GM21786 (cell line): Measurements from ENCODE around the gene SH3TC2.
"Not testable (repeated sequence)": the region's sequence is repeated elsewhere in the genome, so short reads cannot be mapped to it uniquely, and the experiment has no call there.

Experiments used
- ATAC-seq: cut with Tn5 transposase; IDR thresholded peaks from one replicate; pipeline ENCODE4 v1.9.1; 2021; ENCODE audit not compliant: unreplicated experiment

Gene SH3TC2

DNA sequence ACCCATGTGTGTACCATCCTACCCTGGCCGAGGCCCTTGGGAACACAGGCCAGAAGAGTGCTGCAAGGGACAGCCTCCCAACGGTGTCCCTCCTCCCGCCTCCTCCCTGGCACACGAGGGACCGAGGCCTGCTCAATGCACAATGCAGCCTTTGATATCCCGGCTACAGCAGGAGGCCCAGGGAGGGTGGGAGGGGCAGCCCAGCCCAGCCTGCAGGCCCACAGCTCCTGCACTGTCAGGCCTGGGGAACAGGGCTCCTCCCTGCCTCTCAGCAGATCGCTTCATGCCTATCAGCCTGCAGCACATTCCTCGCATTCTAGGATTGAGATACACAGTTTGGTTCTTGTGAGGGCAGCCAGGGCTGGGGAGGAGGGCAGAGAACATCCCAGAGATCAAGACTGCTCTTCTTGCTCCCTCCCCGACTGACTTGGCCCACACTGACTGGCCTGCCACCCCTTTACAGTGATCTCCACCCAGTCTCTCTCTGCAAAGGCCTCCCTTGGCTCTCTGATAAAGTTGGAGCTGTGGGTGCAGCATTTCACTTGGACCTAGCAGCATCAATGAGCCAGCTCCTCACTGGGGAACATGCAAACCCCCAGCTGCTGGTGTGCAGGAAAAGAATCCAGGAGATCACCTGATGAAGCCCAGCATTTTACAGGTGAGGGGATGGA lies at the start of gene SH3TC2:
Gene SH3TC2 (minus strand): TSS at position 46 of the 671 bp plus-strand sequence. CDS start 40 bp downstream, at position 6.
- no peak for ATAC-seq

GRCh38 chr5:149110406-149110805 lies 47.5 kb upstream of the SH3TC2 start:
- ATAC-seq, result no peak

GRCh38 chr5:149108651-149109280 lies 45.9 kb upstream of the SH3TC2 start:
- no peak for ATAC-seq

DNA sequence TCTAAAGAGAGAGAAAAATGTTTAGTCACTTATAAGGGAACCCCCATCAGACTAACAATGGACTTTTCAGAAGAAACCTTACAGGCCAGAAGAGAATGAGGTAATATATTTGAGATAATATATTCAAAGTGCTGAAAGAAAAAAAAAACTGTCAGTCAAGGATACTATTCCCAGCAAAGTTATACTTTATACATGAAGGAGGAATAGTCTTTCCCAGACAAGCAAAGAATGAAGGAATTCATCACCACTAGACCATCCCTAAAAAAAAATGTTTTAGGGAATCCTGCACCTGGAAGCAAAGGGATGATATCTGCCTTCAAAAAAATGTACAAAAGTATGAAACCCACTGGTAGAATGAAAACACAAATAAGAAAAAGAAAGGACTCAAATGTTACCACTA lies 37.5 kb upstream of the SH3TC2 start:
- no peak for ATAC-seq

GRCh38 chr5:149099920-149100319 lies 37.1 kb upstream of the SH3TC2 start:
- ATAC-seq, result no peak

GRCh38 chr5:149094996-149095395 lies 32.1 kb upstream of the SH3TC2 start:
- no peak for ATAC-seq

- ATAC-seq, result no peak
These were observed 30.8 kb upstream of the SH3TC2 start for GRCh38 chr5:149093625-149094024.

DNA sequence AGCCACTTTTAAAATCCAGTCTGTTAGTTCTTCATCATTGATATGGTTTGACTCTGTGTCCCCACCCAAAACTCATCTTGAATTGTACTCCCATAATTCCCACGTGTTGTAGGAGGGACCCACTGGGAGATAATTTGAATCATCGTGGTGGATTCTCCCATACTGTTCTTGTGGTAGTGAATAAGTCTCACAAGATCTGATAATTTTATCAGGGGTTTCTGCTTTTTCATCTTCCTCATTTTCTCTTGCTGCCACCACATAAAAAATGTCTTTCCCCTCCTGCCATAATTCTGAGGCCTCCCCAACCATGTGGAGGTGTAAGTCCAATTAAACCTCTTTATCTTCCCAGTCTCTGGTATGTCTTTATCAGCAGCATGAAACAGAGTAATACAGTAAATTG lies 26.9 kb upstream of the SH3TC2 start:
- no peak for ATAC-seq

DNA sequence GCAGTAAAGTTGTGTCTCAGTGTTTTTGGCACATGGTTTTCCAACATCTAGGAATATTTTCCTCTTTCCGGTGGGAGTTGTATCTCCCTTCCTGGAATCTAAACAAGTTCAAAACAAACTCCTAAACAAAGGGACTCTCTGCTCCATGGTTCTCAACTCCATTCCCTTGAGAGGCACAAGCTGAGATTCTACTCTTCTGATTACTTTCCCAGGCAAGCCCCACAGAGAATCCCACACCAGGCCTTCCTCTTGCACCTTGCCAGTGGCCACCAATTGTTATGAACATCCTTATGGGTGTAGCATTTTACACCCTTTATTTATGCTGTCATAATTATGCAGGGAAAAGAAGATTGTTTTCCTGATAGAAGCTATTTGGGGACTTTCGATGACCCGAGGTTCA lies 25.8 kb upstream of the SH3TC2 start:
- ATAC-seq, result no peak

- no peak for ATAC-seq
These were observed 21.0 kb upstream of the SH3TC2 start for GRCh38 chr5:149083846-149084245.

DNA sequence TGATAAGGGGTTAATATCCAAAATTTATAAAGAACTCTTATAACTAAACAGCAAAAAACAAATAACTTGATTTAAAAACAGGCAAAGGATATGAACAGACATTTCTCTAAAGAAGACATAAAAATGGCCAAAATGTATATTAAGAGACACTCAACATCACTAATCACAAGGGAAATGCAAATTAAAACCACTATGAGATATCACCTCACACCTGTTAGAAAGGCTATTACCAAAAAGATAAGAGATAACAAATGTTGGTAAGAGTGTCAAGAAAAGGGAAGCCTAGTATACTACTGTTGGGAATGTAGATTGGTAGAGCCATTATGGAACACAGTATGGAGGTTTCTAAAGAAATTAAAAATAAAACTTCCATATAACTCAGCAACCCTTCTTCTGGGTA lies 19.4 kb upstream of the SH3TC2 start:
- ATAC-seq, result no peak

GRCh38 chr5:149080294-149080693 lies 17.4 kb upstream of the SH3TC2 start:
- ATAC-seq, result no peak

GRCh38 chr5:149079883-149080282 lies 17.0 kb upstream of the SH3TC2 start:
- no peak for ATAC-seq

DNA sequence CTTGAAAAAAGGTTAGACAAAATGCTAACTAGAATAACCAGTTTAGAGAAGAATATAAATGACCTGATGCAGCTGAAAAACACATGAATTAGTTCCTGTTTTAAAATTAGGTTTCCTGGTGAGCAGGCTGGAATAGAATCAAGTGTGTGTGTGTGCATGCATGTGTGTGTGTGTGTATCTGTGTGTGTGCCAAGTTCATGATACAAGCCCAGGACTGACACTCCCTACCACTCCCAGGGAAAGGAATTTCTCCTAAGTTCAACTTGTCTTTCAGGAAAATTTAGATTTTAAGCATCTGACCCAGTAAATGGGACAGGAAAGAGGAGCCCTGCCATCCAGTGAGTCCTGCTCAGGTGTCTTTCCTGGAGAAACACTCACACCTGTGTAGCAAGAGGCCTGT lies 11.2 kb upstream of the SH3TC2 start:
- not testable (repeated sequence) for ATAC-seq

- ATAC-seq, result no peak
These were observed 10.4 kb upstream of the SH3TC2 start for GRCh38 chr5:149073213-149073612.

GRCh38 chr5:149072791-149073190 lies 9.9 kb upstream of the SH3TC2 start:
- ATAC-seq, result no peak

- no peak for ATAC-seq
These were observed 9.5 kb upstream of the SH3TC2 start for GRCh38 chr5:149072376-149072775.

DNA sequence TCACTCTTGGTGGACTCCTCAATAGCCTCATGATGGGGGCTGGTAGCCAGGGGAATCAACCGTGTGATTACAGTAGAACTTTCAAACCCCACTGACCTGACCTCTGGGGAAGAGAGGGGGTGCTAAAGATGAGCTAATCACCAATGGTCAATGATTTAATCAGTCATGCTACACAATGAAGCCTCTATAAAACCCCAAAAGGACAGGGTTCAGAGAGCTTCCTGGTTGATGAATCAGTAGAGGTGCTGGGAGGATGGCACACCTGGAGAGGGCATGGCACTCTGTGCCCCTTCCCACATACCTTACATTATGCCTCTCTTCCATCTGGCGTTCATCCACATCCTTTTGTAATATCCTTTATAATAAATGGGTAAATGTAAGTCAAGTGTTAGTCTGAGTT lies 8.9 kb upstream of the SH3TC2 start:
- no peak for ATAC-seq

- no peak for ATAC-seq
These were observed 8.4 kb upstream of the SH3TC2 start for GRCh38 chr5:149071216-149071615.

GRCh38 chr5:149069711-149070110 lies 6.8 kb upstream of the SH3TC2 start:
- ATAC-seq, result no peak

- no peak for ATAC-seq
These were observed 1.1 kb upstream of the SH3TC2 start for GRCh38 chr5:149063896-149064478.

DNA sequence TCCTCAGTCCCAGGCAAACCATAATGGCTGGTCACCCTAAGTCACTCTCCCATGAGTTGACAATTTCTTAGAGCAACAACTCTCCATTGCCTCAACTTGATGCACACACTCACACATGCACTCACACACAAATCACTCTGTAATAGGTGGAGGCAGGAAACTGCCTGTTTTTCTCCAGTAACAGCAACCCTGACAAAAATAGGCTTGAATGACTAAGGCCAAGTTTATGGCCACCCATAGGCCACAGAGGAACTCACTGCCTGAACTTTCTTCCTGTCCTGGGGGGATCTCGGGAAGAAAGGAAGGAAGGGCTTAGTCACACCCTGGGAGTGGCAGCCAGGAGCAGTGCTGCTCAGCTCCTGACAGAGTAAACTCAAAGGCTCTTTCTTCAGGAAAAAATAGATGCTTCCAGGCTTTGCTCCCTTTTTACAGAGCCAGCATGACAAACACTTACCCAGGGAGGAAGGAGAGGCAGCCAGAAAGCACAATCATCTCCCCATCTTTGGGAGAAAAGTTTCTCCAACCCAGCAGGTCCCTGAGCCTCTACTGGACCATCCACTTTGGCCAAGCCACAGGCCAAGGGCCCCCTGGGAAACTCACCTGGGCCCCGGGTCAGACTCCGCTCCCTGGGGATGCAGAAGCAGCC lies 368 bp downstream of the SH3TC2 start:
- no peak for ATAC-seq
